GM12891 (cell line): ENCODE data around the gene SETD2.

Experiments
- PAX5 ChIP-seq: IDR thresholded peaks from 2 replicates; pipeline ENCODE4 v1.6.1; 2011; ENCODE audit warnings: low read length, moderate library complexity, mild to moderate bottlenecking; ENCODE audit not compliant: insufficient read depth, severe bottlenecking
- POLR2A ChIP-seq: IDR thresholded peaks from 2 replicates; pipeline ENCODE4 v1.6.1; 2011; ENCODE audit warnings: low read depth, low read length, control low read depth
- POLR2AphosphoS5 ChIP-seq: IDR thresholded peaks from 2 replicates; pipeline ENCODE4 v1.6.1; 2011; ENCODE audit warnings: low read depth, low read length, control low read depth
- POU2F2 ChIP-seq: IDR thresholded peaks from 2 replicates; pipeline ENCODE4 v1.6.1; 2011; ENCODE audit warnings: low read depth, mild to moderate bottlenecking, control low read depth, low read length, moderate library complexity
- SPI1 ChIP-seq: IDR thresholded peaks from 2 replicates; pipeline ENCODE4 v1.6.1; 2011; ENCODE audit warnings: low read depth, low read length, control low read depth
- TAF1 ChIP-seq: IDR thresholded peaks from 2 replicates; pipeline ENCODE4 v1.6.1; 2011; ENCODE audit warnings: low read depth, low read length, control low read depth

- TF ChIP-seq POLR2A = no peak
- TF ChIP-seq POLR2AphosphoS5 = no peak
- no peak for TF ChIP-seq TAF1
- TF ChIP-seq SPI1 = no peak
- no peak for TF ChIP-seq POU2F2
- TF ChIP-seq PAX5 = no peak
These were observed 98.9 kb downstream of the SETD2 start for GRCh38 chr3:47065058-47065457.
